Neuronal stem cell (in vitro differentiated cells): ENCODE measurements around the gene VIT.

ENCODE experiments used
- DNase-seq: peaks from one replicate; pipeline ENCODE4 v3.0.0-alpha.2; 2013; ENCODE audit warnings: low spot score
- H2AFZ ChIP-seq: one replicate; pipeline ENCODE4 v1.6.1; 2013; ENCODE audit warnings: mild to moderate bottlenecking, low read length, inconsistent platforms
- H2AK5ac ChIP-seq: 2 replicates; pipeline ENCODE4 v1.6.1; 2013; ENCODE audit warnings: low read depth, mild to moderate bottlenecking, inconsistent platforms, low read length, moderate library complexity, mixed read lengths
- H2BK120ac ChIP-seq: 2 replicates; pipeline ENCODE4 v1.6.1; 2013; ENCODE audit warnings: low read depth, mild to moderate bottlenecking, inconsistent platforms, low read length, moderate library complexity, mixed read lengths
- H2BK12ac ChIP-seq: one replicate; pipeline ENCODE4 v1.6.1; 2013; ENCODE audit warnings: low read length, inconsistent platforms
- H2BK15ac ChIP-seq: 2 replicates; pipeline ENCODE4 v1.6.1; 2013; ENCODE audit warnings: mild to moderate bottlenecking, low read length, inconsistent platforms, mixed read lengths
- H2BK5ac ChIP-seq: one replicate; pipeline ENCODE4 v1.6.1; 2013; ENCODE audit warnings: inconsistent platforms, mild to moderate bottlenecking, low read length, moderate library complexity
- H3K14ac ChIP-seq: one replicate; pipeline ENCODE4 v1.6.1; 2013; ENCODE audit warnings: low read length, inconsistent platforms
- H3K18ac ChIP-seq: 2 replicates; pipeline ENCODE4 v1.6.1; 2013; ENCODE audit warnings: low read length, inconsistent platforms
- H3K23ac ChIP-seq: 2 replicates; pipeline ENCODE4 v1.6.1; 2013; ENCODE audit warnings: low read depth, mild to moderate bottlenecking, mixed read lengths, low read length, inconsistent platforms; ENCODE audit not compliant: poor library complexity
- H3K27ac ChIP-seq: replicated peaks from 3 replicates; pipeline ENCODE4 v1.5.1; 2013; ENCODE audit warnings: low read length, inconsistent platforms
- H3K27me3 ChIP-seq, 3 experiments: 2 replicates each; pipeline ENCODE4 v1.6.1; 2013; ENCODE audit warnings: low read length in 3 of 3, mild to moderate bottlenecking in 2 of 3, inconsistent platforms in 1 of 3, low read depth in 1 of 3, mixed read lengths in 1 of 3, moderate library complexity in 1 of 3; ENCODE audit not compliant: control insufficient read depth in 3 of 3, insufficient read depth in 3 of 3
- H3K36me3 ChIP-seq, 2 donors: replicated peaks in 1 of 2; 2 replicates each; pipeline ENCODE4 v1.6.1; 2013; ENCODE audit warnings: low read length in 2 of 2; ENCODE audit not compliant: control insufficient read depth in 2 of 2, insufficient read depth in 2 of 2
- H3K4ac ChIP-seq: 2 replicates; pipeline ENCODE4 v1.6.1; 2013; ENCODE audit warnings: inconsistent platforms, mild to moderate bottlenecking, low read length, moderate library complexity
- H3K4me1 ChIP-seq, 2 donors: 1 replicate in 1 of 2; 2 replicates in 1 of 2; pipeline ENCODE4 v1.6.1; 2013; ENCODE audit warnings: low read length in 2 of 2, low read depth in 1 of 2; ENCODE audit not compliant: control insufficient read depth in 2 of 2, insufficient read depth in 1 of 2
- H3K4me2 ChIP-seq: one replicate; pipeline ENCODE4 v1.6.1; 2013; ENCODE audit warnings: mild to moderate bottlenecking, low read length, inconsistent platforms; ENCODE audit not compliant: insufficient read depth, poor library complexity, severe bottlenecking
- H3K4me3 ChIP-seq, 2 donors: 2 replicates each; pipeline ENCODE4 v1.5.1; 2013; ENCODE audit warnings: low read length in 2 of 2, mild to moderate bottlenecking in 2 of 2, inconsistent platforms in 1 of 2, moderate library complexity in 1 of 2
- H3K79me1 ChIP-seq: one replicate; pipeline ENCODE4 v1.6.1; 2013; ENCODE audit warnings: low read depth, mild to moderate bottlenecking, inconsistent platforms, low read length, moderate library complexity
- H3K9ac ChIP-seq: one replicate; pipeline ENCODE4 v1.6.1; 2013; ENCODE audit warnings: mild to moderate bottlenecking, low read depth, low read length, inconsistent platforms; ENCODE audit not compliant: poor library complexity
- H3K9me3 ChIP-seq, 2 donors: replicated peaks in 1 of 2; 2 replicates each; pipeline versions ENCODE3 to v1.6.1; 2013; ENCODE audit warnings: low read length in 2 of 2, mild to moderate bottlenecking in 2 of 2, inconsistent platforms in 1 of 2, low read depth in 1 of 2, mixed read lengths in 1 of 2, moderate library complexity in 1 of 2; ENCODE audit not compliant: control insufficient read depth in 2 of 2, insufficient read depth in 1 of 2
- H4K8ac ChIP-seq: one replicate; pipeline ENCODE4 v1.6.1; 2013; ENCODE audit warnings: low read depth, mild to moderate bottlenecking, inconsistent platforms, low read length, moderate library complexity
- H4K91ac ChIP-seq: one replicate; pipeline ENCODE4 v1.6.1; 2013; ENCODE audit warnings: low read length, low read depth, mild to moderate bottlenecking, inconsistent platforms; ENCODE audit not compliant: poor library complexity
- WGBS, 2 donors: extraction: QIAGEN DNeasy Blood & Tissue Kit; methylation state at CpG; one replicate each; pipeline ENCODE4 v1.1.7; 2013; ENCODE audit warnings: missing lambda C conversion rate in 2 of 2, mixed read lengths in 1 of 2; ENCODE audit not compliant: insufficient read length in 2 of 2, insufficient replicate concordance in 1 of 2; ENCODE audit errors: extremely low coverage in 2 of 2; 5-methylcytosine and 5-hydroxymethylcytosine counted together

Gene VIT

DNA sequence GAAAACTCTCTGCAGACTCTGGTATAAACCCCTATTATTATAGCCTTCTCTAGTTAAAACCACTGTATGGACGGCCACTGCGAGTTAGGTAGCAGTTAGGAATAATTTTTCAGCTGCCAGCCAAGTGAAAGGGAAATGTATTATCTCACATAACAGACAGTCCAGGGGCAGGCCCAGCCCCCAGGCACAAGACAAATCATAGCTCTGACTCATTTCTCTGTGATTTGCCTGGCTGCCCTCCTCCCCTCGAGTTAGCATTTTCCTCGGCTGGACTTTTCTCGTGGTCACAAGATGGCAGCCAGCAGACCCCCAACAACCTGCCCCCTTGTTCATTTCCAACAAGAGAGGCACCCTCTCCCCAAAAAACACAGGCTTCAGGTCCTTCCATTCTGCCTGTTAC, 10.5 kb downstream of the VIT start:
- DNase-seq, result no peak
- H3K4me3 ChIP-seq, result no peak overlapping the region
- no peaks in the 10 kb centered on the region for H3K36me3 ChIP-seq
- H3K79me1 ChIP-seq, result no peaks in the 10 kb centered on the region
- no peak overlapping the region for H3K18ac ChIP-seq
- H3K27ac ChIP-seq, result no peak overlapping the region
- H4K8ac ChIP-seq, result no peak overlapping the region
- H2BK15ac ChIP-seq, result no peak overlapping the region
- H3K23ac ChIP-seq, result no peak overlapping the region
- H3K27me3 ChIP-seq, result no peaks in the 10 kb centered on the region
- H3K4me1 ChIP-seq, result no peaks in the 10 kb centered on the region
- no peak overlapping the region for H2AFZ ChIP-seq
- H2BK120ac ChIP-seq, result no peak overlapping the region
- no peaks in the 10 kb centered on the region for H3K9me3 ChIP-seq
- no peak overlapping the region for H2BK5ac ChIP-seq
- no peak overlapping the region for H4K91ac ChIP-seq
- no peak overlapping the region for H3K4ac ChIP-seq
- peak overlapping the region; percentile 5 for H2AK5ac ChIP-seq
- H3K9ac ChIP-seq, result no peak overlapping the region
- H2BK12ac ChIP-seq, result no peak overlapping the region
- WGBS, 2 donors, result no CpG with 5 or more reads among the region's 5 CpGs
- no peak overlapping the region for H3K4me2 ChIP-seq
- H3K14ac ChIP-seq, result no peak overlapping the region

DNA sequence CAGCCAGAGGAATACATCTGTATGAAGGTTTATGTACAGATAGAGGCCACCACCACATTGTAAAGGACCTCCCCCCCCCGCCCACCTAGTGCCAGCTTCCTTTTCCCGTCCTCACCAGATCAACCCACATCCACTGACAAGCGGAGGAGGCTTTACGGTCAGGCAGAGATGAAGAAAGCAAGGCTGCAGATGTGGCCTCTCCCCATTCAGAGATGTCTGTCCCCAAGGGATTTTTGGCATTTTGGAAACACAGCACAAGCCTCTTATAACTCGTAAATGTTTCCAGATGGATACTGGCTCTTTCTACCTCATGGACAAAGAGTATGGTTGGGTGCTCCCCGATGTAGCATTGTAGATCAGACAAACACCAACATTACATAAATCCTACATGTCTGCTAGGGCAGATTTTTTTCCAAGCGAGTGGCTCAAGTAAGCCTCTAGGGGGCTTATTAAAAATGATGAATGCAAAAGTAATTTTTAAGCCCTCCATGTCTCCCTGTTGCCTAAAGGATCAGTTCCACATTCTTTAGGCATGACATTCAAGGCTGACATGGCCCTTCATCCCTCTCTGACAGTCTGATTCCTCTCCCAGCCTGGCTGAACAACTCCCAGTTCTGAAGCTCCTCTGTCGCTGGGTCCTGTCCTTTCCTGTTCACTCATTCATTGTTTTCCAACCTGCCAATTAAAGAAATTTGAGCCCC, 11.7 kb downstream of the VIT start:
- no peaks in the 10 kb centered on the region for H3K79me1 ChIP-seq
- no peaks in the 10 kb centered on the region for H3K27me3 ChIP-seq
- H2AFZ ChIP-seq, result no peak overlapping the region
- H4K91ac ChIP-seq, result no peak overlapping the region
- no peak overlapping the region for H3K4me3 ChIP-seq
- H3K23ac ChIP-seq, result no peak overlapping the region
- DNase-seq, result no peak
- H2BK120ac ChIP-seq, result no peak overlapping the region
- no peak overlapping the region for H2BK5ac ChIP-seq
- H2BK12ac ChIP-seq, result no peak overlapping the region
- no peak overlapping the region for H3K4me2 ChIP-seq
- H3K27ac ChIP-seq, result no peak overlapping the region
- H3K14ac ChIP-seq, result no peak overlapping the region
- no peaks in the 10 kb centered on the region for H3K36me3 ChIP-seq
- H3K4me1 ChIP-seq, result no peaks in the 10 kb centered on the region
- no peak overlapping the region for H3K18ac ChIP-seq
- H3K9ac ChIP-seq, result no peak overlapping the region
- H3K9me3 ChIP-seq, result no peaks in the 10 kb centered on the region
- WGBS, 2 donors, result no CpG with 5 or more reads among the region's 8 CpGs
- H4K8ac ChIP-seq, result no peak overlapping the region
- H3K4ac ChIP-seq, result no peak overlapping the region
- no peak overlapping the region for H2AK5ac ChIP-seq
- H2BK15ac ChIP-seq, result no peak overlapping the region

DNA sequence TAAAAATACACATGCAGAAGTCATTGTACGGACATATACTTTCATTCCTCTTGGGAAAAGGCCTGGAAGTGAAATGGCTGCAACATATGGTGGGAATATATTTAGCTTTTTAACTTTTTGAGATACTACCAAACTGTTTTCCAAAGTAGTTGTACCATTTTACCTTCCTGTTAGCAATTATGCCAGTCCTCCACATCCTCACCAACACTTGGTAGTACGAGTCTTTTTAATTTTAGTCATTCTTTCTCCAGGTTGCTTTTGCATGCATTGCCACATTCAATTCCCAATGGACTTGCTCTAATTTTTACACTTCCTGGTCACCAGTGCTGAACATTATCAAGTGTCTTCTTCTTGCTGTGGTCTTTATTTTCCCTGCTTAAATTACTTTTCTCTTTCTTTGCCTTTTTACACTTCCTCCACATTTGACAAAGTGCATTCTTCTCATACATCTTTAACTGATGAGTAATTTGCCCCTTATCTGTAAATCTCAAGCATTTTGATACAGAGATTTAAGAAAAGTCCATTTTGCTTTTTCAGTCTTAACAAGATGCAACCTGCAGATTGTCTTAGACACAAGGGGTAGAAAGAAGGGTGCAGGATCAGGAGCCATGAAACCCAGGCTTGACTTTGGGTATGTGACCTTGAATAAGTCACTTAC, 14.5 kb downstream of the VIT start:
- H3K23ac ChIP-seq, result no peak overlapping the region
- no peaks in the 10 kb centered on the region for H3K9me3 ChIP-seq
- no peak overlapping the region for H3K18ac ChIP-seq
- no peak overlapping the region for H3K27ac ChIP-seq
- H3K79me1 ChIP-seq, result no peaks in the 10 kb centered on the region
- no peak overlapping the region for H4K8ac ChIP-seq
- H2BK12ac ChIP-seq, result no peak overlapping the region
- no peak overlapping the region for H3K14ac ChIP-seq
- H3K36me3 ChIP-seq, result no peaks in the 10 kb centered on the region
- H2BK120ac ChIP-seq, result no peak overlapping the region
- H3K4me1 ChIP-seq, result peaks cover 0 to 2% of the 10 kb centered on the region in 2 donors
- WGBS, 2 donors, result no CpG with 5 or more reads among the region's 2 CpGs
- H4K91ac ChIP-seq, result no peak overlapping the region
- H2AFZ ChIP-seq, result no peak overlapping the region
- no peak overlapping the region for H3K4me3 ChIP-seq
- no peak overlapping the region for H3K4ac ChIP-seq
- no peak overlapping the region for H2BK5ac ChIP-seq
- H3K9ac ChIP-seq, result no peak overlapping the region
- no peak for DNase-seq
- H3K27me3 ChIP-seq, result no peaks in the 10 kb centered on the region
- H2BK15ac ChIP-seq, result no peak overlapping the region
- H3K4me2 ChIP-seq, result no peak overlapping the region
- no peak overlapping the region for H2AK5ac ChIP-seq

DNA sequence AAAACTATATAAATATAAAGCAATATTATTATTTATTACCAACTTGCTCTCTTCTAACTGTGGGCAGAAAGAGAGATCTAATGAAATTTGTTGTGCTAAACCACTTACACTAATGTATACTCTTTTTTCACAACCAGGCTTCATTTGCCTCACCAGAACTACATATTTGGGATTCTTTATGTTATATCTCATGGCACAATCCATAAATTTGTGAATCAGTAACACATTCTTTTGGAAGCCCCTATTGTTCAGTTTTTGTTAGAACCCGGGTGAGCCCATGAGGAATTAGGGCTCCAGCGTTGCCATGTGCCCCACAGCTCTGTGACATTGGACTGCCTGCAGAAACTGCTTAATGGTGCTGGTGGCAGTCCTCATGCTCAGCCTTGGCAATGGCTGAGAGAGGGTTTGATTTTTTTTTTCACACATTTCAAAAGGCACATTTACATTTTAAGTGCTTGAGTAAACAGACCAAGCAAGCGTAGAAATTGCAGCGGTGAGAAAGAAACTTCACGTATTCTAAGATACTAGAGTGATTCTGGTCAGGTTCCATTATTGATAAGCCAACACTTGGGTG, 15.3 kb downstream of the VIT start:
- Histone ChIP-seq H2BK5ac (no peak overlapping the region), H3K14ac (no peak overlapping the region), H2AFZ (no peak overlapping the region), H3K9me3 (no peaks in the 10 kb centered on the region), H3K23ac (no peak overlapping the region), H2BK120ac (no peak overlapping the region), H4K8ac (no peak overlapping the region), H3K4me2 (no peak overlapping the region), H3K27me3 (no peaks in the 10 kb centered on the region), H3K79me1 (no peaks in the 10 kb centered on the region), H3K36me3 (no peaks in the 10 kb centered on the region), H4K91ac (no peak overlapping the region), H2AK5ac (no peak overlapping the region), H2BK15ac (no peak overlapping the region), H3K27ac (no peak overlapping the region), H3K4me1 (peaks cover 0 to 2% of the 10 kb centered on the region in 2 donors), H3K9ac (no peak overlapping the region), H3K4ac (no peak overlapping the region), H3K4me3 (no peak overlapping the region), H2BK12ac (no peak overlapping the region), H3K18ac (no peak overlapping the region)
- WGBS, 2 donors, result no CpG with 5 or more reads among the region's 5 CpGs
- no peak for DNase-seq
